Hematopoietic multipotent progenitor cell (in vitro differentiated cells): ENCODE results near the gene CHMP4A. TPM values are rescaled to one million over a fixed set of nuclear protein-coding genes. Genes with fewer than 3 reads are reported as not detected.
"Not testable (repeated sequence)": the region's sequence is repeated elsewhere in the genome, so short reads cannot be mapped to it uniquely, and the experiment has no call there.

ENCODE experiments used
- DNase-seq, 3 donors: peaks; one replicate each; pipeline ENCODE4 v3.0.0-alpha.2; 2011 to 2015; ENCODE audit warnings: low read depth in 2 of 3, low spot score in 2 of 3
- total RNA-seq: library from RNA; depleted of rRNA; stranded (reverse); fragments of >200 nt; gene quantifications from one replicate; pipeline ENCODE4 v1.2.3, GENCODE V29; 2012

The CHMP4A gene
- total RNA-seq, 1 donor: 13.7 TPM

DNA sequence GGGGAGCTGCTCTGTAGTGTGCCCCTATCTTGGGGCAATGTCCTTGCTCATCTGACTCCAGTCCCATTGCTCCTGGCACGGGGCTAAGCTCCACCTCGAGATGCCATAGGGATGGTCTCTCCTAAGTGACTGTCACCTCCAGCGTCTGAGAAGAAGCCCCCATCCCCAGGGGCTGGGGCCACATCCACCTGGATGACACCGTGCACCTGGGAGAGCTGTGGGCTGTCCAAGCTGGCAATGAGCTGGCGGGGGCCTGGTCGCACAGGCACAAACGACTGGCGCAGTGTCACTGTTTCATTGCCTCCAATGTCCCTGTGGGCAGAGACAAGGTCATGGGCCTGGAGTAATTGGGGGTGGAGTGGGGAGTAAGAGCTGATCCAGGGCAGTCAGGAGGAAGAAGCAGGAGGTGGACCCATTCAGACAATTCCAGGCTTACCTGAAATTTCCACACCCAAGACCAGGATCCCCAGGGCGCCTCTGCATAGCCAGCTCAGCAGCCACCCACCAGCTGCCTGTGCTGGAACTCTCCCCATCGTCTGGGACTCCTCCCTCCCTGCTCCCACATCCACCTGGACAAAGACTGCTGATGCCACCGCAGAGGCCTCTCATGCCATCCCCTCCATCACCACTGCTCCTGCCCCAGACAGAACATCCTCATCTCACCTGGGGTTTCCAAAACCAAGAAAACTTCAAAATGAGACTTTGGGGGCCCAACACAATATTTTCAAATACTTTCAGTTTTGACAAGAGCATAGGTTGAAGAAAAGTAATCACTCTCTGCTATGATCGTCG is 36.1 kb upstream of the CHMP4A start:
- DNase-seq: no peak

- DNase-seq: no peak
These were observed 34.1 kb upstream of the CHMP4A start for GRCh38 chr14:24247422-24247821.

DNA sequence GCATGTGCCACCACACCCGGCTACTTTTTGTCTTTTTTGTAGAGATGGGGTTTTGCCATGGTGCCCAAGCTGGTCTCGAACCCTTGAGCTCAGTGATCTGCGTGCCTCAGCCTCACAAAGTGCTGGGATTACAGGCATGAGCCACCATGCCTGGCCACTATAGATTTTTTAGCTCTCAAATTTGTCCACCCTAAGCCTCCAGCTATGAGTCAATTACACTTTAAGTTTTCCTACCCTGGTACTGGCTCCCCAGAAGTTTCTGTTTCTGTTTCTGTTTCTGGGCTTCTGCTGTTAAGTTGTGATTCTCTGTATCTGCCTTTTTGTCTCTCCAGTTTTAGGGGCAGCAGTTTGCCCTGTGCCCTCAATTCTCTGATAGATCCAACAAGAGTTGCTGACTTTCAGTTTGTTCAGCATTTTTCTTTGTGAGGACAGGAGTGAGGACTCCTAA is 33.5 kb upstream of the CHMP4A start:
- peak in 2 of 3 donors; percentile 16 to 36 for DNase-seq

GRCh38 chr14:24245350-24245749 is 32.1 kb upstream of the CHMP4A start:
- DNase-seq: not testable (repeated sequence)

DNA sequence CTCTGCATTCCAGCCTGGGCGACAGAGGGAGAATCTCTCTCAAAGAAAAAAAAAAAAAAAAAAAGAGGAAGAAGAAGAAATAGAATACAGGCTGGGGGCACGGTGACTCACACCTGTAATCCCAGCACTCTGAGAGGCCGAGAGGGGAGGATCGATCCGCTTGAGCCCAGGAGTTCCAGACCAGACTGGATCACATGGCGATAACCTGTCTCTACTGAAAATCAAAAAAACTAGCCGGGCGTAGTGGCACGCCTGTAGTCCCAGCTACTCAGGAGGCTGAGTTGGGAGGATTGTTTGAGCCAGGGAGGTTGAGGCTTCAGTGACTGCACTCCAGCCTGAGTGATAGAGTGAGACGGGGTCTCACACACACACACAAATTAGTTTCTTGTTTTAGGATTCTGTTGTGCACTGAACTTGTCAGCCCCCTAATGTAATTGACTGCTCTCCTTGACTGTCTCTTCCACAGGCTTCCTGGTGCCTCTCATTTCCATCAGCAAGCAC is 30.1 kb upstream of the CHMP4A start:
- peak in 2 of 3 donors; percentile 65 to 70 for DNase-seq

- peak in 2 of 3 donors; percentile 94 for DNase-seq
These were observed 28.6 kb upstream of the CHMP4A start for GRCh38 chr14:24241829-24242443.

GRCh38 chr14:24240110-24240918 is 27.0 kb upstream of the CHMP4A start:
- DNase-seq: no peak

DNA sequence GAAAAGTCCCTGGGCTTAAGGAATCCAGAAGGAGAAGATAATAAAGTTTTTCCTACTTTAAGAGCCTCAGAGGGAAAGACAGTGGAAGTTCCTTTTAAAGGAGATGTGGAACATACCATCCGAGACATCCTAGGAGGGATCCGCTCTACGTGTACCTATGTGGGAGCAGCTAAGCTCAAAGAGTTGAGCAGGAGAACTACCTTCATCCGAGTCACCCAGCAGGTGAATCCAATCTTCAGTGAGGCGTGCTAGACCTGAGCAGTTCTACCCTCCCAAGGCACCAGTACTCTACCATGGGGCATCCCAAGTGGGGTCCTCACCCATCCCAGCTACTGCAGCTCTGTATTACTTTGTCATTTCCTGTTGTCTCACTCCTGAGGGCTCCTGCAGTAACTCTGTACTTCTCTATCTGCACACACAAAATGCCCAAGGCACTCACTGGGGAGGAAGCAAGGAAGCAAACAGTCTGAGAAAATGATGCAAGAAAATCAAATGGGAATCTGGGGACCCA is 25.3 kb upstream of the CHMP4A start:
- DNase-seq: no peak

- DNase-seq: no peak
These were observed 24.8 kb upstream of the CHMP4A start for GRCh38 chr14:24238123-24238522.

- no peak for DNase-seq
These were observed 24.2 kb upstream of the CHMP4A start for GRCh38 chr14:24237463-24237955.

GRCh38 chr14:24236689-24237462 is 23.6 kb upstream of the CHMP4A start:
- DNase-seq: no peak

DNA sequence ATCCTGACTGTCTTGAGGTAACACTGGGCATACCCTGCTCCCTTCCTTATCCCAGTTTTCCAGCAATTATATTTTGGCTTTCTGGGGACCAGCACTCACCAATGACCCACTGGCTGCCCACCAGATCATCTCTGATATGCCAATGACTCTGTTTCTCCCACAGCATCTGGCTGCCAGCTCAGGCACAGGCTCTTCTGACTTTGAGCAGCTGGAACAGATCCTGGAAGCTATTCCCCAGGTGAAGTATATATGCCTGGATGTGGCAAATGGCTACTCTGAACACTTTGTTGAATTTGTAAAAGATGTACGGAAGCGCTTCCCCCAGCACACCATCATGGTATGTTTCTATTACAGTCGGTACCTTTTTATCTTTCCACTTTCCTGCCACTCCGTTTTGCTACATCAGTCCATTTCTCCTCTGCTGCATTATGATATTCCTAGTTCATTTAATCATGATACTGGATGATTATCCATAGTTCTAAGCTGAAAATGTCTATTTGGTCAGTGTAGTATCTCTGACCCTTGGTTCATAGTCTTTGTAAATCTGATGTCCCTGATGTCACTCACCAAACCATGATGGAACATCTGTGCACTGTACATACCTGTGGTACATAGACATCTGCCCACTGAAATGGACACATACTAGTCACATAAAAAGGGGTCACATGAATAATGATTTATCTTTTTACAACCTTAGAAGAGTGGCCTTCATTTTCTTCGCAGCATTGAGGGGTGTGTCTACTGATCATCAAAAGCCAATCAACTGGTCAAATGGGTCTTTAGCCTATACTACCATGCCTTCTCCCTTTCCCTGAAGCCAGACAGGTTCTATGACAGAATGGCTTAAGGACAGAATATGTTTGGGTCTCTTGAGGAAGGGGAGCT is 22.8 kb upstream of the CHMP4A start:
- DNase-seq: no peak

GRCh38 chr14:24234095-24235005 is 21.1 kb upstream of the CHMP4A start:
- no peak for DNase-seq

DNA sequence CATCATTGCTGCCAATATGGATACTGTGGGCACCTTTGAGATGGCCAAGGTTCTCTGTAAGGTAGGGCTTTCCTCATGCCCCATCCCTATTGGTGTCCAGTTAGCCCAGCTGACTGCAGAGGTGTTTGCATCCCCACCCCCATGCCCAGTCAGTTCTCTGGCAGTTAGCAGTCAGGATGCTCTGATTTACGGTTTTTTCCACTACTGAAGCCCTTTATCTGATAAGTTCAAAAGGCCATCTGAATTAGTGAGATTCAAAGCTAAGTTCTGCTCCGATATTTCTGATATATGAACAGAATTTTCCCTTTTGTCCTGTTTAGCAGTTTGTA is 20.2 kb upstream of the CHMP4A start:
- DNase-seq: no peak

- DNase-seq: peak in 1 of 3 donors; percentile 14
These were observed 19.6 kb upstream of the CHMP4A start, which contains the start of gene GMPR2 for GRCh38 chr14:24232645-24233537. TSS of gene GMPR2 (plus strand) at chr14:24232929. CDS start at chr14:24233254, 325 bp downstream.

- DNase-seq: peak; percentile 80 to 94 (median 89)
These were observed 18.9 kb upstream of the CHMP4A start, which contains the start of gene NEDD8 for GRCh38 chr14:24232121-24232644. TSS of gene NEDD8 (minus strand) at chr14:24232367. CDS start at chr14:24232267, 100 bp downstream.
